Omental fat pad (tissue), 4 donors: ENCODE data around the gene CCDC51. TPM values are rescaled to one million over a fixed set of nuclear protein-coding genes. Genes with fewer than 3 reads are reported as not detected.

ENCODE experiments used
- ATAC-seq: fragments of 150-250 bp; one replicate; pipeline ENCODE4 v1.9.1; 2016; ENCODE audit warnings: mild to moderate bottlenecking, moderate library complexity; ENCODE audit not compliant: low FRiP score
- DNase-seq: peaks from one replicate; pipeline ENCODE4 v3.0.0-alpha.2; 2019; ENCODE audit warnings: low spot score
- CTCF ChIP-seq, 3 donors: fragments of 450-650 bp; IDR thresholded peaks; one replicate each; pipeline ENCODE4 v1.5.1; 2016 to 2017; ENCODE audit warnings: antibody characterized with exemption in 3 of 3, mild to moderate bottlenecking in 3 of 3, moderate library complexity in 2 of 3
- total RNA-seq, 4 donors: library from RNA; depleted of rRNA; stranded (reverse); fragments of >200 nt; gene quantifications; one replicate each; pipeline ENCODE4 v1.1.0, GENCODE V29; 2016

Gene CCDC51
- total RNA-seq, 4 donors from 2014 or later: 11.6 to 15.1 (median 13.6) TPM

GRCh38 chr3:48469046-48469915, 29.4 kb upstream of the CCDC51 start:
- ATAC-seq (no peak), DNase-seq (no peak)
- no peak for TF ChIP-seq CTCF (IDR thresholded peaks at IDR 0.05)

- TF ChIP-seq CTCF (IDR thresholded peaks at IDR 0.05): no peak
- DNase-seq (no peak), ATAC-seq (no peak)
These were observed 28.4 kb upstream of the CCDC51 start for GRCh38 chr3:48468329-48468731.

- no peak for TF ChIP-seq CTCF (IDR thresholded peaks at IDR 0.05)
- ATAC-seq (no peak), DNase-seq (no peak)
These were observed 27.8 kb upstream of the CCDC51 start for GRCh38 chr3:48467473-48468267.

GRCh38 chr3:48467110-48467454, 27.2 kb upstream of the CCDC51 start:
- DNase-seq (no peak), ATAC-seq (no peak)
- no peak for TF ChIP-seq CTCF (IDR thresholded peaks at IDR 0.05)

- no peak for DNase-seq
- ATAC-seq: no peak
- no peak for TF ChIP-seq CTCF (IDR thresholded peaks at IDR 0.05)
These were observed 26.6 kb upstream of the CCDC51 start for GRCh38 chr3:48466386-48467109.

- ATAC-seq: peak; percentile 93
- TF ChIP-seq CTCF (IDR thresholded peaks at IDR 0.05): peak in 1 of 3 donors; percentile 15
- DNase-seq: peak; percentile 87
These were observed 25.8 kb upstream of the CCDC51 start for GRCh38 chr3:48465531-48466378.
